ENCODE measurements around the gene FKBP5.
"Not testable (repeated sequence)": the region's sequence is repeated elsewhere in the genome, so short reads cannot be mapped to it uniquely, and the experiment has no call there.

FKBP5 gene

GRCh38 chr6:35722121-35722761, 33.5 kb upstream of the FKBP5 start:
- FAIRE-seq, result no peak

- no peak for FAIRE-seq
Measured at GRCh38 chr6:35719830-35720733, 31.4 kb upstream of the FKBP5 start.

- FAIRE-seq, result no peak
Measured at GRCh38 chr6:35719404-35719829, 30.7 kb upstream of the FKBP5 start.

- FAIRE-seq, result no peak
Measured at GRCh38 chr6:35718911-35719381, 30.2 kb upstream of the FKBP5 start.

- no peak for FAIRE-seq
Measured at GRCh38 chr6:35718375-35718736, 29.6 kb upstream of the FKBP5 start.

GRCh38 chr6:35717449-35718374, 29.0 kb upstream of the FKBP5 start:
- no peak for FAIRE-seq

- FAIRE-seq, result no peak
Measured at GRCh38 chr6:35716798-35717197, 28.1 kb upstream of the FKBP5 start.

GRCh38 chr6:35713006-35713767, 24.5 kb upstream of the FKBP5 start:
- FAIRE-seq, result no peak

- FAIRE-seq, result no peak
Measured at GRCh38 chr6:35711731-35712130, 23.0 kb upstream of the FKBP5 start.

GRCh38 chr6:35710241-35710847, 21.6 kb upstream of the FKBP5 start:
- no peak for FAIRE-seq

- no peak for FAIRE-seq
Measured at GRCh38 chr6:35708585-35708984, 19.9 kb upstream of the FKBP5 start.

- FAIRE-seq, result no peak
Measured at GRCh38 chr6:35707714-35708407, 19.1 kb upstream of the FKBP5 start.

- FAIRE-seq, result no peak
Measured at GRCh38 chr6:35706468-35706867, 17.8 kb upstream of the FKBP5 start.

- no peak for FAIRE-seq
Measured at GRCh38 chr6:35703554-35703953, 14.8 kb upstream of the FKBP5 start.

GRCh38 chr6:35698858-35699257, 10.1 kb upstream of the FKBP5 start:
- FAIRE-seq, result no peak

GRCh38 chr6:35698430-35698829, 9.7 kb upstream of the FKBP5 start:
- FAIRE-seq, result not testable (repeated sequence)

- FAIRE-seq, result no peak
Measured at GRCh38 chr6:35694462-35694861, 5.7 kb upstream of the FKBP5 start.

- no peak for FAIRE-seq
Measured at GRCh38 chr6:35691027-35691824, 2.5 kb upstream of the FKBP5 start.

- no peak for FAIRE-seq
Measured at GRCh38 chr6:35690484-35690883, 1.8 kb upstream of the FKBP5 start.

- FAIRE-seq, result not testable (repeated sequence)
Measured at GRCh38 chr6:35690006-35690405, 1.3 kb upstream of the FKBP5 start.
